Lower leg skin (tissue), 3 donors: ENCODE data around the gene PDZD2.

ENCODE experiments used
- CTCF ChIP-seq, 3 donors: fragments of 450-650 bp; IDR thresholded peaks; one replicate each; pipeline ENCODE4 v1.5.1; 2016; ENCODE audit warnings: antibody characterized with exemption in 3 of 3, mild to moderate bottlenecking in 3 of 3, moderate library complexity in 2 of 3
- POLR2A ChIP-seq, 2 donors: fragments of 450-650 bp; IDR thresholded peaks; one replicate each; pipeline ENCODE4 v1.6.1; 2016 to 2017; ENCODE audit warnings: antibody characterized with exemption in 2 of 2, mild to moderate bottlenecking in 1 of 2, moderate library complexity in 1 of 2

DNA sequence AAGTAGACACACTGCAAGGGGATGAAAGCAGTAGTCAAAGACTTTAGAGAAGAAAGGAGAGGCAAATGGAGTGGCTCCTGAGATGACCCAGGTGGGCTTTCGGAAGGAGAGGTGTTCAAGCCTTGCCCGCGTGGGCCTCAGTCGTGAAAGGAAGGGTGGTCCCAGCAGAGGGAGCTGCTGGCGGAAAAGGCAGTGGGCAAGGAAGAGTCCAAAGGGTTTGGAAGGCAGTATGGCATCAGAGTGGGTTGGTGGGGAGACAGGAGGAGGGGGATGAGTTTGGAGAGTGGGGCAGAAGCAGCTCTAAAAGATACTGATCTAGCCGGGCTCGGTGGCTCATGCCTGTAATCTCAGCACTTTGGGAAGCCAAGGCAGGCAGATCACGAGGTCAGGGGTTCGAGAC, 369.8 kb downstream of the PDZD2 start:
- TF ChIP-seq POLR2A (IDR thresholded peaks at IDR 0.05): no peak
- TF ChIP-seq CTCF (IDR thresholded peaks at IDR 0.05): no peak
